ENCODE results near the gene GLRA3. TPM values are rescaled to one million over a fixed set of nuclear protein-coding genes. Genes with fewer than 3 reads are reported as not detected.

Gene GLRA3
- total and polyA plus RNA-seq, 2 donors (not counting 3 experiments of a cell fraction or from before 2014, with no cell fraction given), result not detected

DNA sequence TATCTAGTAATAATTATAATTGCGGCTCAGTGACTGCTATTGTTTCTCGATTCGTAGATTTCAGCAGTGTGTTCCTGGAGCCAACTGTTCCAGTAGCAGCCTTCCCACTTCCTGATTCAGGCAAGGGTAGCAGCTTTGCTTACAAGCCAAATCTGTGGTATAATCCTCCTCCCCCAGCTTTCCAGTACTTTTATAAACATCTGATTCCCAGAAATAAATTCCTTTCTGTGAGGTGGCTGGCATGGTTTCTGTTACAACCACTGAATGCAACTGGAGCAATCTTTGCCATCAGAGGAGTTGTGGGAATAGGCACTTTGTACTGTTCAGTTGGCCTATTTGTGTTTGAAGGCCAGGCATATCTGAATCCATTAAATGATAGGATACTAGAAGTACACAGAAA is 80.0 kb downstream of the GLRA3 start:
- Histone ChIP-seq H4K20me1 (replicated peaks; ENCODE audit: control insufficient read depth, extremely low read depth, insufficient read depth, low read length) (no peaks in the 10 kb centered on the region), H3K36me3 (ENCODE audit: control insufficient read depth in 2 of 2, extremely low read depth in 1 of 2, insufficient read depth in 2 of 2, low read length in 2 of 2) (no peaks in the 10 kb centered on the region), H3K27ac (ENCODE audit: insufficient read depth, low read depth, low read length) (no peak overlapping the region), H3K9me1 (replicated peaks; ENCODE audit: control insufficient read depth, extremely low read depth, insufficient read depth, low read length) (no peaks in the 10 kb centered on the region), H3K4me2 (ENCODE audit: insufficient read depth, low read length) (no peak overlapping the region), H3K27me3 (ENCODE audit: control insufficient read depth in 2 of 2, insufficient read depth in 2 of 2, low read length in 2 of 2) (no peaks in the 10 kb centered on the region), H3K9me3 (replicated peaks; ENCODE audit: control insufficient read depth, insufficient read depth, low read length) (no peaks in the 10 kb centered on the region), H2AFZ (ENCODE audit: low read depth, low read length) (no peak overlapping the region), H3K4me1 (ENCODE audit: control insufficient read depth, extremely low read depth, insufficient read depth, low read length) (no peaks in the 10 kb centered on the region), H3K9ac (replicated peaks; ENCODE audit: extremely low read depth, insufficient read depth, low read length) (no peak overlapping the region), H3K79me2 (ENCODE audit: control insufficient read depth, insufficient read depth, low read length) (no peaks in the 10 kb centered on the region), H3K4me3 (replicated peaks in 1 of 3; ENCODE audit: insufficient read depth in 1 of 3, low read depth in 1 of 3, low read length in 3 of 3) (no peak overlapping the region)
- no peak for FAIRE-seq
- POLR2A ChIA-PET, result no interaction called here
- no TSS peak for BruUV-seq (replicated peaks)
- intact Hi-C loops (cut with micrococcal nuclease), result no loop called here
- TF ChIP-seq POLR2A (IDR thresholded peaks at IDR 0.05; ENCODE audit: low read depth, low read length) (no peak), GATA2 (IDR thresholded peaks at IDR 0.05; ENCODE audit: insufficient read depth, insufficient read length, low read depth, low read length) (no peak), EZH2 (IDR thresholded peaks at IDR 0.05; ENCODE audit: borderline replicate concordance, low read depth, low read length, severe bottlenecking) (no peak), POLR2AphosphoS5 (IDR thresholded peaks at IDR 0.05; ENCODE audit: insufficient read depth, low read depth, low read length) (no peak), JUN (IDR thresholded peaks at IDR 0.05; ENCODE audit: borderline replicate concordance, insufficient read depth, insufficient read length, low read depth) (no peak), MYC (IDR thresholded peaks at IDR 0.05; ENCODE audit: low read depth, low read length) (no peak), FOS (IDR thresholded peaks at IDR 0.05; ENCODE audit: borderline replicate concordance, insufficient read depth, low read length) (no peak)
- TF ChIP-seq, protein P1, sequence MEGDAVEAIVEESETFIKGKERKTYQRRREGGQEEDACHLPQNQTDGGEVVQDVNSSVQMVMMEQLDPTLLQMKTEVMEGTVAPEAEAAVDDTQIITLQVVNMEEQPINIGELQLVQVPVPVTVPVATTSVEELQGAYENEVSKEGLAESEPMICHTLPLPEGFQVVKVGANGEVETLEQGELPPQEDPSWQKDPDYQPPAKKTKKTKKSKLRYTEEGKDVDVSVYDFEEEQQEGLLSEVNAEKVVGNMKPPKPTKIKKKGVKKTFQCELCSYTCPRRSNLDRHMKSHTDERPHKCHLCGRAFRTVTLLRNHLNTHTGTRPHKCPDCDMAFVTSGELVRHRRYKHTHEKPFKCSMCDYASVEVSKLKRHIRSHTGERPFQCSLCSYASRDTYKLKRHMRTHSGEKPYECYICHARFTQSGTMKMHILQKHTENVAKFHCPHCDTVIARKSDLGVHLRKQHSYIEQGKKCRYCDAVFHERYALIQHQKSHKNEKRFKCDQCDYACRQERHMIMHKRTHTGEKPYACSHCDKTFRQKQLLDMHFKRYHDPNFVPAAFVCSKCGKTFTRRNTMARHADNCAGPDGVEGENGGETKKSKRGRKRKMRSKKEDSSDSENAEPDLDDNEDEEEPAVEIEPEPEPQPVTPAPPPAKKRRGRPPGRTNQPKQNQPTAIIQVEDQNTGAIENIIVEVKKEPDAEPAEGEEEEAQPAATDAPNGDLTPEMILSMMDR (IDR thresholded peaks at IDR 0.05; ENCODE audit: extremely low read depth in 1 of 2, insufficient read depth in 1 of 2, low read depth in 1 of 2, low read length in 2 of 2), result no peak
- TF ChIP-seq, protein P2, sequence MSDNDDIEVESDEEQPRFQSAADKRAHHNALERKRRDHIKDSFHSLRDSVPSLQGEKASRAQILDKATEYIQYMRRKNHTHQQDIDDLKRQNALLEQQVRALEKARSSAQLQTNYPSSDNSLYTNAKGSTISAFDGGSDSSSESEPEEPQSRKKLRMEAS (IDR thresholded peaks at IDR 0.05; ENCODE audit: insufficient read depth, insufficient read length), result no peak
- no peak for DNase-seq (ENCODE audit: low read depth, low spot score)
- dilution Hi-C loops (cut with MboI; ENCODE audit: extremely low pct_ligation_motif_present, low sequenced_read_pairs), result no loop called here
- CTCF ChIA-PET, result no interaction called here
